HL-60/S4 (cell line): ENCODE data around the gene ADGRD1.

Experiments
- in situ Hi-C: fragments of 300-500 bp; cut with MboI; formaldehyde crosslinking; loops from 2 replicates; pipeline ENCODE4 v1.14.3; 2022; ENCODE audit warnings: low sequenced_read_pairs

ADGRD1 gene

DNA sequence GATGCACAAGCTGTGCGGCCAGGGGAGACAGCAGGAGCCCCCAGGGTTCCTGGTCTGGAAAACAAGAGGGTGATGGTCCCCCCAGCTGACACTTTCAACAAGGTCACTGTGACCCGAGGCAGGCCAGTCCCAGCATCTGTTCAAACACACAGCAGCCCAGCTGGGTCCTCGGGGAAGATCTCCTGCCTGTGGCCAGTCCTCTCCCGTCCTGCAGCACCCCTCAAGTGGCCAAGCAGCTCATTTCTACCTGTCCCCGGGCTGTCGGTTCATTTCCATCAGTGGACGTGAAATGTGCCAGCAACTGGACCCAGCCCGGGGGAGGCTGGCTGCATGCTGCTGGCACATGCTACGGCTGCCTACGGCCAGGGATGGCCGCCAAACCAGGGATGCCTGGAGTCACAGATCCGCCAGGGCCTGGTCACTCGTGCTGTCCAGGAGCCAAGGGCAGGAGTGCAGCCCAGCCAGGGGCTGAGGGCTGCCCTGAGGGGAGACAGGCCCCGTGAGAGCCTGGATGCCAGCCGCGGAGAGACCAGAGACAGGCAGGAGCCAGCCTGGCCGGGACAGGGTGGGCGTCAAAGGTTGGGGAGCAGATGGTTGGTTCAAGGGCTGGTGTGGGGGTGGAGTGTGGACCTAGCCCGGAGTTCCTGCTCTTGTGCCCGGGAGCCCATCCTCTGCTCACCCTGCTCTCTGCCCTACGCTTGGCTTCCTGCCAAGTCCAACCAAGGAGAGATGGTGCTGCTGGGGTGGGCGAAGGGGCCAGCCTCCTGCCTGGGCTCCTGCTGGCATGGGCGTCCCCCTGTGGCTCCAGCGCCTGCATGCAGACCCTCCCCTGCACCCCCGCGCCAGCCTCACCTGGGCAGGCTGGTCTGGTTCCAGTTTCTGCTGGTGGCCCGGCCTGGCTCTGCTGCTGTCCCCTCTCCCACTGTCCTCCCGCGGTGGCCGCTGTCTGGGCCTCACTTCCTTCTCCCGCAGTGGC lies 143.8 kb downstream of the ADGRD1 start:
- in situ Hi-C loops: no loop called here

GRCh38 chr12:131098178-131098981 lies 144.7 kb downstream of the ADGRD1 start:
- in situ Hi-C loops: no loop called here

- in situ Hi-C loops: loop anchor here (25.0 kb wide), 1 partner anchor 188 kb away; no protein-coding TSS in a partner anchor
Measured at GRCh38 chr12:131100031-131100674, 146.4 kb downstream of the ADGRD1 start.

DNA sequence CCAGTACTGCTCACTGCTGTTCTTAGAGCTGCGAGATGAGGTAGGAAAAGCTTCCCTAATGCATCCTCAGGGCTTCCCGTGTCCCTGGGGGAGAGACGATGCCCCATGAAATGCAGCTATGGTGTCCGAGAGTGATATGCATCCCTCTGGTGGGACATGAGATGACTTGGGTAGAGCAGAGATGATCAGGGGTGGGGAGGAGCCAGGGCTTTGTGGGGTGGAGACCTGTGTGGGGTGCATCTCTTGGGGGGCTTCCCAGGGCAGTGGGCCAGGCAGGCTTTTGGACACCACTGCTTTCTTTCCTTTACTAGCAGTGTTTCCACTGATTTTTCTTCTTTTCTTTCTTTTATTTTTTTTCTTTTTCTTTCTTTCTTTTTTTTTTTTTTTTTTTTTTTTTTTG lies 147.3 kb downstream of the ADGRD1 start:
- in situ Hi-C loops: loop anchor here (25.0 kb wide), 1 partner anchor 189 kb away; no protein-coding TSS in a partner anchor

- in situ Hi-C loops: loop anchor here (25.0 kb wide), 1 partner anchor 190 kb away; no protein-coding TSS in a partner anchor
Measured at GRCh38 chr12:131101703-131102492, 148.2 kb downstream of the ADGRD1 start.

DNA sequence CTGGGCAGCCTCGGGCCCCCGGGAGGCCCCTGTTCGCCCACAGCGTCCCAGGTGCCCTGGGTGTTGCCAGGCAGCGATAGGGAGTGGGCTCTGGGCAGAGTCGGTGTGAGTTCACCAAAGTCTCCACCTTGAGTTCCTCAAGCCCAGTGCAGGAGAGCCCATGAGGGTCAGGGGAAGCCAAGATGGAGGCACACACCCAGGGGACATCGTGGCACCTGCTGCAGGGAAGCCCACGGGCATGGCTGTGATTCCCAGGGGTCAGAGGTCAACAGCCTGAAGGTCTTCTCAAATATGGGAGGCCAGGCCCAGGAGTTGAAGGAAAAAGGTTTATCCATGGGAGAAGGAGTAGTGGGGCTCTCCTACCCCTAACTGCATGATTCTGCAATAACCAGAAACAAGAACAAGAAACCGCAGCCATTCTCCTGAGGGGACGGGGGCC lies 148.8 kb downstream of the ADGRD1 start:
- in situ Hi-C loops: loop anchor here (25.0 kb wide), 1 partner anchor 190 kb away; no protein-coding TSS in a partner anchor

GRCh38 chr12:131102991-131103668 lies 149.4 kb downstream of the ADGRD1 start:
- in situ Hi-C loops: loop anchor here (25.0 kb wide), 1 partner anchor 191 kb away; no protein-coding TSS in a partner anchor

DNA sequence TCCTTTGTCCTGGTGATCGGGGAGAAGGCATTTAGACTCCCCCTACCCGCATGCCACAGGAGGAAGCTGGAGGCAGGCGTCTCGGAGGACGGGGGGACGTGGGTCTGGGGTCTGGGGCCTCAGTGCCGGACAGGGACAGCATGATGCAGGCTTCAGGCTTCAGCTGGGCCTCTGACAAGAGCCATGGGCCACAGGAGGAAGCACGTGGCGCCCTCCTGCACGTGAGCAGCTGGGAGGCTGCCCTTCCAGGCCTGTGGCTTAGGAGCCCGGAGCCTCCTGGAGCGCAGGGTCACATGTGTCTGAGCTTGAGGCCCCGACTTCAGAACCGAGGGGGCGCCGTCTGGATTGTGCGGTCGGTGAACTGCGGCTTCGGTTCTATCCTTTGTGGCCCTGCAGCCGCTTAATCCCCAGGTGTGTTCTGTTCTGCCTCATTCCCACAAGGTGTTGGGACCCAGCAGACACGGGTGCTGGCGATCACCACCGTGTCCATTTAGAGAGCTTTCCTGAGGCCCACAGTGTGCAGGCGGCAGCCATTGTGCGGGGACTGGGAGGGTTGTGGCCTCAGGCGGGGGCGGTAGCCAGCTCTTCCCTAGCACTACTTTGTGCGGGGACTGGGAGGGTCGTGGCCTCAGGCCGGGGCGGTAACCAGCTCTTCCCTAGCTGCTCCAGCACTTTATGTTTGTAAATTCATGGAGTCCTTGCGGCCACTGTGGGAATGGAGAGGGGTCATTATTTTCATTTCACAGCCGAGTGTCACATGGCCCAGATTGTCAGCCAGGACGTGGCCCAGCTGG lies 150.2 kb downstream of the ADGRD1 start:
- in situ Hi-C loops: loop anchor here (25.0 kb wide), 1 partner anchor 192 kb away; no protein-coding TSS in a partner anchor

- in situ Hi-C loops: loop anchor here (25.0 kb wide), 1 partner anchor 192 kb away; no protein-coding TSS in a partner anchor
Measured at GRCh38 chr12:131104463-131105350, 151.0 kb downstream of the ADGRD1 start.

GRCh38 chr12:131105351-131105735 lies 151.6 kb downstream of the ADGRD1 start:
- in situ Hi-C loops: loop anchor here (25.0 kb wide), 1 partner anchor 193 kb away; no protein-coding TSS in a partner anchor

GRCh38 chr12:131105736-131106348 lies 152.1 kb downstream of the ADGRD1 start:
- in situ Hi-C loops: loop anchor here (25.0 kb wide), 1 partner anchor 194 kb away; no protein-coding TSS in a partner anchor

DNA sequence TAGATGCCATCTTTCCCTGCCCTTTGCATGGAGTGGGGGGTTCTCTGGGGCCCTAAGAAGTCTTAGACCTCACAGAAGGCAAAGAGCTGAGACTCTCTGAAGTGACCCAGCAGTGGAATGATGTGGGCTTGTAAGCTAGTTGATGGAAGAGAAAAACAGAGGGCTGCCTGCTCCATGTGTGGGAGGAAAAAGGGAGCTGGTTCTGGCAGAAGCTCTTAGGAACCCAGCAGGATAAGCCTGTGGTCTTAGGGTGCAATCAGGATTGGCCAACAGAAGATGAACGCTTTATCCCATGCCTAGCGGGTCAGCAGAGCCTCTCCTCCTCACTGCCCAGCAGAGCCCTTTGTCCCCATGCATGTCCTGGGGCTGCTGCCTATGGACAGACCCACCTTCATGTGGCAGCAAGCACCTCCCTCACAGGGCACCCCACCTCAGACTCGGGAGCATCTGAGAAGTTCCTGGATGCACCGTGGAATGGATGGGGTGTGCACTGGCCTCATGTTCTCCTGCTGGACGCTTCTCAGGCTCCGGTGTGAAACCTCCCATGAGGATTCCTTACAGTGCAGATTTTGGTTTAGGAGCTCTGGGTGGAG lies 152.7 kb downstream of the ADGRD1 start:
- in situ Hi-C loops: loop anchor here (25.0 kb wide), 1 partner anchor 194 kb away; no protein-coding TSS in a partner anchor

GRCh38 chr12:131108177-131108955 lies 154.7 kb downstream of the ADGRD1 start:
- in situ Hi-C loops: loop anchor here (25.0 kb wide), 1 partner anchor 196 kb away; no protein-coding TSS in a partner anchor

- in situ Hi-C loops: loop anchor here (25.0 kb wide), 1 partner anchor 199 kb away; no protein-coding TSS in a partner anchor
Measured at GRCh38 chr12:131111446-131111845, 157.7 kb downstream of the ADGRD1 start.

DNA sequence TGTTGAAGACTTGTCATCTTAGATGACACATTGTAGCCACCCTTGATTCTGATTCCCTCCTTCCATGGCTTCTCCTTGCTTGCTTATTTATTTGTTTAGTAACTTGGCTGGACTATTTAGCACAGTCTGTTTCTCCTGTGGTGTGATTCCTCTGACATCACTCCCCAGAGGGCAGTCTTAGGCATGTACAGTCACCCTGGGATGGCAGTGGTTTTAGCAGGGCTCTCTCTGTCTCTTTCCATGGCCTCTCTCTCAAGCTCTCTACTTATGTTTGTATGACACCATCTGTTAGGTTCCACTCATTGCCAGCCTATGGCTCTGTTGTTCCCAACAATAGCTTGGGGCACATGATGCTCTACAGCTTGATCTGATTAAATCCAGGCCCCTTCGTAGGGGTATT lies 158.3 kb downstream of the ADGRD1 start:
- in situ Hi-C loops: loop anchor here (25.0 kb wide), 1 partner anchor 200 kb away; no protein-coding TSS in a partner anchor
